ENCODE measurements around the gene ATP6V0C. TPM values are rescaled to one million over a fixed set of nuclear protein-coding genes. Genes with fewer than 3 reads are reported as not detected.

Gene ATP6V0C
- total RNA-seq, 1 experiment from 2014 or later, result 173 TPM

DNA sequence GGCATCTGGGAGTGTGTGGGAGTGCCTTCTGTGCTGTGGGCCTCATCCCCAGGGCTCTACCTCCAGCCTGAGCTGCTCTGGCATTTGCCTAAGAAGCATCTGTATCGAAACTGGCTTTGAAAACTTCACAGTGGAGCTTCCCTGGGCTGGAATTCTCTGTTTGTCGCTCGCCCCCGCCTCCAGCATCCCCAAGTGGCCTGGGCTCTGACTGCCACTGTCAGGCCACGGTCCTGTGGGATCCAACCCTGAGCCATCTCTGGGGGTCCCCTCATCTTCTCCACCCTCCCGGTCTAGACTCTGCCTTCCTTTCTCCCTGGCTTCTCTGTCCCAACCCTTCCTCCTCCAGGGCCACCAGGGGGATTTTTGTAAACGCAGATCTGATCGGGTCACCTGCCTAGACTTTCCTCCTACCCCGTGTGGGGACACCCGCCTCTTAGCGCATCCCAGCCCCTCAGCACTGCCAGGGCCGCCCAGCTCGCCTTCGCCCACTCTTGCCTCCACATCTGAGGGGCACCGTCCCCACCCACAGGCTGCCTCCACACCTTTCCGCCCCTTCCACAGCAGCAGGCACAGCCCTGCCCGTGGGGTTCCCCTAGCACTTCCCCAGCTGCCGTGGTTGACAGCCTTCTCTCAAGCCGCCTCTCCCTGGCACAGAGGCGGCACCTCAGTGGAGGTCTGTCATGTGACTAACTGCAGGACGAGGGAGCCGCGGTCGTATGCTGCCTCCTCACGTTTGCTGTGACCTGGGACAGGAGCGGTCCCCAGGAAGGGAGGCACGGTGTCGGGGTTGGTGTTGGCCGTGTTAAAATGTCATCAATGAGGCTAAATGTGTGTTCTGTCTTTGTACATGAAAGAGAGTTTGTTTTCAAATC is 26.9 kb upstream of the ATP6V0C start:
- Mint-ChIP-seq H3K9me3 (ENCODE audit: unreplicated experiment) (no peaks in the 10 kb centered on the region), H3K4me3 (ENCODE audit: unreplicated experiment) (no peak overlapping the region), H3K27ac (ENCODE audit: low read depth, unreplicated experiment) (peak overlapping the region; percentile 32), H3K4me1 (ENCODE audit: insufficient read depth, unreplicated experiment) (peaks cover 4% of the 10 kb centered on the region), H3K27me3 (ENCODE audit: insufficient read depth, unreplicated experiment) (no peaks in the 10 kb centered on the region), H3K36me3 (ENCODE audit: insufficient read depth, unreplicated experiment) (no peaks in the 10 kb centered on the region)
- no peak for DNase-seq (ENCODE audit: unreplicated experiment)
- TF ChIP-seq, protein P1, sequence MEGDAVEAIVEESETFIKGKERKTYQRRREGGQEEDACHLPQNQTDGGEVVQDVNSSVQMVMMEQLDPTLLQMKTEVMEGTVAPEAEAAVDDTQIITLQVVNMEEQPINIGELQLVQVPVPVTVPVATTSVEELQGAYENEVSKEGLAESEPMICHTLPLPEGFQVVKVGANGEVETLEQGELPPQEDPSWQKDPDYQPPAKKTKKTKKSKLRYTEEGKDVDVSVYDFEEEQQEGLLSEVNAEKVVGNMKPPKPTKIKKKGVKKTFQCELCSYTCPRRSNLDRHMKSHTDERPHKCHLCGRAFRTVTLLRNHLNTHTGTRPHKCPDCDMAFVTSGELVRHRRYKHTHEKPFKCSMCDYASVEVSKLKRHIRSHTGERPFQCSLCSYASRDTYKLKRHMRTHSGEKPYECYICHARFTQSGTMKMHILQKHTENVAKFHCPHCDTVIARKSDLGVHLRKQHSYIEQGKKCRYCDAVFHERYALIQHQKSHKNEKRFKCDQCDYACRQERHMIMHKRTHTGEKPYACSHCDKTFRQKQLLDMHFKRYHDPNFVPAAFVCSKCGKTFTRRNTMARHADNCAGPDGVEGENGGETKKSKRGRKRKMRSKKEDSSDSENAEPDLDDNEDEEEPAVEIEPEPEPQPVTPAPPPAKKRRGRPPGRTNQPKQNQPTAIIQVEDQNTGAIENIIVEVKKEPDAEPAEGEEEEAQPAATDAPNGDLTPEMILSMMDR (IDR thresholded peaks at IDR 0.05; ENCODE audit: unreplicated experiment), result no peak
- intact Hi-C loops (cut with micrococcal nuclease), result no loop called here
- POLR2A ChIA-PET, result no interaction called here
- CTCF ChIA-PET, result no interaction called here
- BruUV-seq (replicated peaks), result no TSS peak

DNA sequence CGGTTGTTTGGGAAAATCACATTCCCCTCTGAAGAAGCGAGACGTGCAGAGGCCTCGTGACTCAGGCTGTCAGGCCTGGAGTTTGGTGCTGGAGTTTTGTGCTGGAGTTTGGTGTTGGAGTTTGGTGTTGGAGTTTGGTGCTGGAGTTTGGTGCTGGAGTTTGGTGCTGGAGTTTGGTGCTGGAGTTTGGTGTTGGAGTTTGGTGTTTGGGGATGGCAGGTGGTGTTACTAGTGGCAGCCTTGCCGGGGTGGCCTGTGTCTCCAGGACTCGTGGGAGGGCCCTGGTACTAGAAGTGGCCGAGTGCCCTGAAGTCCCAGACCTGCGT is 26.3 kb upstream of the ATP6V0C start:
- Mint-ChIP-seq H3K36me3 (ENCODE audit: insufficient read depth, unreplicated experiment) (no peaks in the 10 kb centered on the region), H3K4me1 (ENCODE audit: insufficient read depth, unreplicated experiment) (peaks cover 4% of the 10 kb centered on the region), H3K4me3 (ENCODE audit: unreplicated experiment) (no peak overlapping the region), H3K27me3 (ENCODE audit: insufficient read depth, unreplicated experiment) (no peaks in the 10 kb centered on the region), H3K9me3 (ENCODE audit: unreplicated experiment) (no peaks in the 10 kb centered on the region), H3K27ac (ENCODE audit: low read depth, unreplicated experiment) (peak overlapping the region; percentile 32)
- POLR2A ChIA-PET, result no interaction called here
- CTCF ChIA-PET, result interaction anchor here (0.5 kb wide), 1 partner anchor 13 kb away, joined by 3 read pairs; no protein-coding TSS in a partner anchor
- intact Hi-C loops (cut with micrococcal nuclease), result no loop called here
- no TSS peak for BruUV-seq (replicated peaks)
- DNase-seq (ENCODE audit: unreplicated experiment), result no peak
- TF ChIP-seq, protein P1 (IDR thresholded peaks at IDR 0.05; ENCODE audit: unreplicated experiment), result no peak

DNA sequence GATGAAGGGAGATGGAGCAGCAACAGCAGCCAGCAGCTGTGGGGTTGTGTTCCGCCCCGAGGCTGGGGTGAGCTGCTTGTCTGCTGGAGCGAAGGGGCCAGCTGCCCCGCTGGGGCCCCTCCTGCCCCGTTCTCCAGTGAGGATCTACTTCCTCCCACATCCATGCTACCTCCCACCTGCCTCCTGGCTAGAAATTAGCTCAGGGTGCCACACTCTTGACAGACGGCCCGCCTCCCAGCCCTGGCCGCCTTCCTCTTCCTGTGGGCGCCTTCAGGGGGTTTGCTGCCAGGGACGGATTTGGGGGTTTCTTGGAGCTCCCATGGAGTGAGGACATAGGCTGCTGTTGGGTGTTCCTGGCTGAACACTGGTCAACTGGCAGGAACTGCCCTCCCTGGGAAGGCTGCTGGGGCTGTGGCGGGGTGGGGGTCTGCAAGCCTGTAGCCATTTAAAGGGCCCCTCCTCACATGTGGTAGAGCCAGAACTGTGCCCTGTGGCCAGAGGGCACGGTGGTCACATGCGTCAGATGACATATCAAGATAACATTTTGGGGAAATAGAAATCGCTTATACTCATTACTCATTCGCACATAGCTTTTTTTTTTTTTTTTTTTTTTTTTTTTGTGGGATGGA is 25.7 kb upstream of the ATP6V0C start:
- intact Hi-C loops (cut with micrococcal nuclease), result no loop called here
- H3K36me3 Mint-ChIP-seq (ENCODE audit: insufficient read depth, unreplicated experiment), result no peaks in the 10 kb centered on the region
- no peak for DNase-seq (ENCODE audit: unreplicated experiment)
- no peaks in the 10 kb centered on the region for H3K27me3 Mint-ChIP-seq (ENCODE audit: insufficient read depth, unreplicated experiment)
- no peak overlapping the region for H3K4me3 Mint-ChIP-seq (ENCODE audit: unreplicated experiment)
- H3K9me3 Mint-ChIP-seq (ENCODE audit: unreplicated experiment), result no peaks in the 10 kb centered on the region
- H3K27ac Mint-ChIP-seq (ENCODE audit: low read depth, unreplicated experiment), result no peak overlapping the region
- POLR2A ChIA-PET, result interaction anchor here (0.6 kb wide), 1 partner anchor 115 kb away, joined by 4 read pairs; no protein-coding TSS in a partner anchor
- TF ChIP-seq, protein P1 (IDR thresholded peaks at IDR 0.05; ENCODE audit: unreplicated experiment), result no peak
- CTCF ChIA-PET, result interaction anchor here (0.5 kb wide), 1 partner anchor 13 kb away, joined by 3 read pairs; no protein-coding TSS in a partner anchor
- H3K4me1 Mint-ChIP-seq (ENCODE audit: insufficient read depth, unreplicated experiment), result peaks cover 4% of the 10 kb centered on the region
- BruUV-seq (replicated peaks), result no TSS peak

DNA sequence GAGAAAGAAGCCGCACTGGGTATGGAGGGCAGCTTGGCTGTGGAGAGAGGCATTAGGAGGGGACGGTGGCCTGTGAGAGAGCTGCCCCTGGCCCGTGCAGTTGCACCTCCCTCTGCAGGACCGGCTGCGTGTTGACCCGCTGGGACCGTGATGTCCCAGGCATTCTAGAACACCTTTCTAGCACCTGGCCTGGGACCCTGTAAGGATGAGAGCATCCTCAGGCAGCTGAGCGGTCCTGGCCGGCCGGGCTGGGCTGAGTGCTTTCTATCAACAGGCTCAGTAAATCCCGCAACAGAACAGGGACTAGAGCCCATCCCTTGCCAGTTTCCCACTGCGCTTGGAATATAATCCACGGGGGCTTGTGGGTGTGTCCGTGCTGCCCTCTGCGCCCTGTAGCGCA is 24.2 kb upstream of the ATP6V0C start:
- TF ChIP-seq, protein P1 (IDR thresholded peaks at IDR 0.05; ENCODE audit: unreplicated experiment), result no peak
- intact Hi-C loops (cut with micrococcal nuclease), result no loop called here
- Mint-ChIP-seq H3K36me3 (ENCODE audit: insufficient read depth, unreplicated experiment) (no peaks in the 10 kb centered on the region), H3K9me3 (ENCODE audit: unreplicated experiment) (no peaks in the 10 kb centered on the region), H3K27ac (ENCODE audit: low read depth, unreplicated experiment) (no peak overlapping the region), H3K4me3 (ENCODE audit: unreplicated experiment) (no peak overlapping the region), H3K27me3 (ENCODE audit: insufficient read depth, unreplicated experiment) (no peaks in the 10 kb centered on the region), H3K4me1 (ENCODE audit: insufficient read depth, unreplicated experiment) (peaks cover 4% of the 10 kb centered on the region)
- DNase-seq (ENCODE audit: unreplicated experiment), result no peak
- CTCF ChIA-PET, result interaction anchor here (1.8 kb wide), 1 partner anchor 11 kb away, joined by 10 read pairs; no protein-coding TSS in a partner anchor
- BruUV-seq (replicated peaks), result no TSS peak
- POLR2A ChIA-PET, result interaction anchor here (0.6 to 1.3 kb wide), 2 partner anchors 10 to 12 kb away, joined by 3 read pairs; no protein-coding TSS in a partner anchor
